Suprapubic skin (tissue), 3 donors: ENCODE measurements around the gene NRP1.

Experiments used
- EP300 ChIP-seq: sonication (generic); formaldehyde crosslinking; IDR thresholded peaks from one replicate; pipeline ENCODE4 v1.6.1; 2017; ENCODE audit warnings: antibody characterized with exemption
- TF ChIP-seq, protein P1 (sequence below), 2 donors: fragments of 200-600 bp in 1 of 2; fragments of 450-650 bp in 1 of 2; sonication (generic) in 1 of 2; IDR thresholded peaks; one replicate each; pipeline ENCODE4 v1.5.1; 2016 to 2019; ENCODE audit warnings: antibody characterized with exemption in 2 of 2, mild to moderate bottlenecking in 1 of 2, moderate library complexity in 1 of 2

GRCh38 chr10:33298110-33298509, 36.4 kb downstream of the NRP1 start:
- TF ChIP-seq, protein P1, sequence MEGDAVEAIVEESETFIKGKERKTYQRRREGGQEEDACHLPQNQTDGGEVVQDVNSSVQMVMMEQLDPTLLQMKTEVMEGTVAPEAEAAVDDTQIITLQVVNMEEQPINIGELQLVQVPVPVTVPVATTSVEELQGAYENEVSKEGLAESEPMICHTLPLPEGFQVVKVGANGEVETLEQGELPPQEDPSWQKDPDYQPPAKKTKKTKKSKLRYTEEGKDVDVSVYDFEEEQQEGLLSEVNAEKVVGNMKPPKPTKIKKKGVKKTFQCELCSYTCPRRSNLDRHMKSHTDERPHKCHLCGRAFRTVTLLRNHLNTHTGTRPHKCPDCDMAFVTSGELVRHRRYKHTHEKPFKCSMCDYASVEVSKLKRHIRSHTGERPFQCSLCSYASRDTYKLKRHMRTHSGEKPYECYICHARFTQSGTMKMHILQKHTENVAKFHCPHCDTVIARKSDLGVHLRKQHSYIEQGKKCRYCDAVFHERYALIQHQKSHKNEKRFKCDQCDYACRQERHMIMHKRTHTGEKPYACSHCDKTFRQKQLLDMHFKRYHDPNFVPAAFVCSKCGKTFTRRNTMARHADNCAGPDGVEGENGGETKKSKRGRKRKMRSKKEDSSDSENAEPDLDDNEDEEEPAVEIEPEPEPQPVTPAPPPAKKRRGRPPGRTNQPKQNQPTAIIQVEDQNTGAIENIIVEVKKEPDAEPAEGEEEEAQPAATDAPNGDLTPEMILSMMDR (IDR thresholded peaks at IDR 0.05), result no peak
- no peak for TF ChIP-seq EP300
